HG02973 (cell line): Measurements from ENCODE around the gene AQP7.
"Not testable (repeated sequence)": the region's sequence is repeated elsewhere in the genome, so short reads cannot be mapped to it uniquely, and the experiment has no call there.

Experiments used
- ATAC-seq: cut with Tn5 transposase; IDR thresholded peaks from one replicate; pipeline ENCODE4 v1.9.1; 2021; ENCODE audit warnings: moderate library complexity; ENCODE audit not compliant: unreplicated experiment

The AQP7 gene

DNA sequence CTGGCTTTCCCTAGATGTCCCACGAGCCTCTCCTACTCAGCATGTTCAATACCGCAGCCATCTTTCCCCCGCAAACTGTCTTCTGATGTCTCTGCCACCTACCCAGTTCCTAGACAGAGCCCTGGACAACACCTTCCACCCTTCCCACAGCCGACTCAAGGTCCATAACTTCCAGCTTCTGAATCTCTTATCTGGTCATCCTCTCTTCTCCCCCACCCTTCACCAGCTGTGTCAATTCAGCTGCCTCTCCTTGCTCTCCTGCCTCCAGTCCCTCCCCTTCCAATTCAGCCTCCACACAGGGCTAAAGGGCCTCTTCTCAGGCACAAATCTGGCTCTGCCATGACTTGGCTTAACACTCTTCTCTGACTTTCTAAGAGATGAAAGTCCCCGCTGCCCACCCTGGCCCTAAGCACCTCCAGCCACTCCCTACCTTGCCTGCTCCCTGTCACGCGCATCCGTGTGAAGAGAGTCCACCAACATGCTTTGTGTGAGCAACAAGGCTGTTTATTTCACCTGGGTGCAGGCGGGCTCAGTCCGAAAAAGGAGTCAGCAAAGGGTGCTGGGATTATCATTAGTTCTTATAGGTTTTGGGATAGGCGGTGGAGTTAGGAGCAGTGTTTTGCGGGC lies 25.2 kb downstream of the AQP7 start:
- no peak for ATAC-seq

DNA sequence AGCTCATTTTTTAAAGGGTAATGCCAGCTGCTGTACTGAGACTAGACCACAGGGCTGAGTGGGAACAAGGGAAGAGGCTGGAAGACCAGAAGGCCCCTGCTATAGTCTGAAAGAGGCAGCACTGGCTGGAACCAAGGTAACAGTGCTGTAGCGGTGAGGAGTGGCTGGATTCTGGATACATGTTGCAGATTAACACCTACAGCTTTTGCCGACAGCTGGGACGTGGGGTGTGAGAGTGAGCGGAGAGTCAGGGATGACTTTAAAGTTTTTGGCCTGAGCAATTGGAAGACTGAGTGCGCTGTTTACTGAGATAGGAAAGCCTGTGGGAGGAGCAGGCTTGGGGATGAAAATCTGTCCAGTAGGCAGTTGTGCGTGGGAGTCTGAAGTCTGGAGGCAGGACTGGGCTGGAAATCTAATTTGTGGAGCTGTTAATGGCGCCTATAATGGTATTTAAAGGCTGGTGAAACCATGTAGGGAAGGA lies 26.5 kb downstream of the AQP7 start:
- ATAC-seq = no peak

DNA sequence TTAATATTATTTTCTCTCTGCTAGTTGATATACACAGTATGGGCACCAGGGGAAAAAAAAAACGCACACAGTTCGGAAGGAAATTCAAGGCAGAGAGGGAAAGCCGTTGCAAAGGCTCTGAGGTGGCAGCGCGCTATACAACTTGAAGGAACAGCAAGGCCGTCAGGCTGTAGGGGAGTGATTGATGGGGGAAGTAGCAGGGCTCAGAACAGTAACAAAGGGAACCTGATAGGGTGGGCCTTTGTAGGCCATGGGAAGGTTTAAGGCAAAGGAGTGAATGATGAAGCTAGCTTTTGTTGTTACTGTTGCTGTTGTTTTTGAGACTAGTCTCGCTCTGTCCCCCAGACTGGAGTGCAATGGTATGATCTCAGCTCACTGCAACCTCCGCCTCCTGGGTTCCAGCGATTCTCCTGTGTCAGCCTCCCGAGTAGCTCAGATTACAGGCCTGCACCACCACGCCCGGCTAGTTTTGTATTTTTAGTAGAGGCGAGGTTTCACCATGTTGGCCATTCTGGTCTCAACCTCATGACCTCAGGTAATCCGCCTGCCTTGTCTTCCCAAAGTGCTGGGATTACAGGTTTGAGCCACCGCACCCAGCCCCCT lies 27.0 kb downstream of the AQP7 start:
- ATAC-seq = no peak

DNA sequence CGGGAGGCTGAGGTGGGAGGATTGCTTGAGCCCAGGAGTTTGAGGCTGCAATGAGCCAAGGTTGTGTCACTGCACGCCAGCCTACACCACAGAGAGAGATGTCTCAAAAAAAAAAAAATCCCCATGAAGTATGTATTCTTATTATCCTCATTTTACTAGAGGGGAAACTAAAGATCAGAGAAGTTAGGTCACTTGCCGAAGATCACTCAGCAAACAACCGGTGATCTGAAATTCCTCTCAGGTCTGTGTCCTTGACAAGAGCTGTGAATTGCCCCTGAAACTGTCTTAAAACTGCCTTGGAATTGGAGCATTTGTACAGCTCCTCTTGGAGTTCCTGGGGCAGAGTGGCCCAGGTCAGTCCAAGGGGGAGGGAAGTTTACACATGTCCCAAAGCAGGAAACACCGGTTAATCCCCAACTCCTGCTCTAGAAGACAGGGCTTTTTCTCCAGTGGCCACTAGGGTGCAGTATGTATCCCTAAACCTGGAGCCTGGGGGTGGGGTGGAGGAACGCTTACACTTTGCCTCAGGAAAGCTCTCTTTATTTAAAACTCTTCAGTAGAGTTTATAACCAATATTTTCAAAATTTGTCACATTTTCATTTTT lies 27.6 kb downstream of the AQP7 start:
- ATAC-seq = peak; percentile 52

DNA sequence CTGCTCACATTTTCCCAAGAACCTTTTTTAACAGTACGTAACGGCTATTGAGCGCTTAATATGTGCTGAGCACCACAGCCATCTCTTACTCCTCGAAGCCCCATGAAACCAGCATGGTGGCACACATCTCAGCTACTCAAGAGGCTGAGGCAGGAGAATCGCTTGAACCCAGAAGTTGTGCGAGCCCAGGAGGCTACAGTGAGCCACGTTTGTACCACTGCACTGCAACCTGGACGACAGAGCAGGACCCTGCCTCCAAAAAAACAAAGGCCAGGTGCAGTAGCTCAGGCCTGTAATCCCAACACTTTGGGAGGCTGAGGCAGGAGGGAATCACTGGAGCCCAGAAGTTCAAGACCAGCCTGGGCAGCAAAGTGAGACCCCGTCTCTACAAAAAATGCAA lies 28.2 kb downstream of the AQP7 start:
- no peak for ATAC-seq

DNA sequence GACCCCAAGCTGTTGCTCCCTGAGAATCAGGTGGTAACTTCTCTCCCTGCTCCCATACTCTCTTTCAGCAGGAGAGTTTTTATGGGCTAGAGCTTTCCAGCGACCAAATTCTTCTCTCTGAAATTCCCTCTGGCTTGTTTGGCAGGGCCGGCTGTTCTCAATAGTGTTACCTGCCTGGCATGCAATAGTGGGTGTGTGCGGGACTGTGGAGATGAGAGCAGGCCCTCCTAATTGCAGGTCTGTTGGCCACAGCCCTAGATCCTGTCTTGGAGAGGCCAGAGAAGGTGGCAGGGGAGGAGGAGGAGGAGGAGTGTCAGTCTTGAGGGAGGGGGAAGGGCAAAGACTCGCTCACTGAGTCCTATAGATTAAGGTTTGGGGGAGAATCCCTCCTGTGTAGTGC lies 29.5 kb downstream of the AQP7 start:
- ATAC-seq = no peak

DNA sequence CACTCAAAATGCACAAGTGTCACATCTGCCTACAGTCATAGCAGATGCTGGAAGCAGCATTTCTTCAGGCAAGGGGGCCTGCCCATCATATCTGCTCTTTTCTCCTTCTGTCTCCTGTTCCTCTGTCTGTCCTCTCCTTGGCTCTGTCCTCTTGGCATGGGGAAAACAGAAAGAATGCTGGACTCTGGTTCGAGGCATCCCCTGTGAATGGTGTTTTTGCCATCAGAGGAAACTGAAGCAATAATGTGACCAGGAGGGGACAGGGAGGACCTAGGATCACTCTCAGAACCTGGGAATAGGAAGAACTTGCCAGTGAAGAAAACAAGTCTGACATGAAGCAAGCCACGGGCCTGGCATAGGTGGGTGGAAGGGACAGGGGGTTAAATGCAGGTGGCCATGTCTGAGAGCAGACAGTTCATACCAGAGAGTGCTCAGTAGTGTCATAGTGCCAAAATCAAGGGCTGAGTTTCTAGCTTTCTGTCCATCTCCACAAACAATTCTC lies 35.3 kb downstream of the AQP7 start:
- no peak for ATAC-seq

DNA sequence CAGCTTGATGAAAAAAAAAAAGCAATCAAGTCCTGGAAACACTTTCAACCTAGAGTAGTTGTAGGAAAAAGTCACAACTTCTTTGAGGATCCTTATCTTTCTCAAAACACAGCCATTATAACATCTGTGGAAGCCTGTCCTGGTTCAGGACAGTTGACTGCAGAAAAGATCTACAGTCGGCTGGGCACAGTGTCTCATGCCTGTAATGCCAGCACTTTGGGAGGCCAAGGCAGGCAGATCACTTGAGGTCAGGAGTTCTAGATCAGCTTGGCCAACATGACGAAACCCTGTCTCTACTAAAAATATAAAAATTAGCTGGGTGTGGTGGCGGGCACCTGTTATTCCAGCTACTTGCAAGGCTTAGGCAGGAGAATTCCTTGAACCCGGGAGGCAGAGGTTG lies 37.6 kb downstream of the AQP7 start:
- not testable (repeated sequence) for ATAC-seq

DNA sequence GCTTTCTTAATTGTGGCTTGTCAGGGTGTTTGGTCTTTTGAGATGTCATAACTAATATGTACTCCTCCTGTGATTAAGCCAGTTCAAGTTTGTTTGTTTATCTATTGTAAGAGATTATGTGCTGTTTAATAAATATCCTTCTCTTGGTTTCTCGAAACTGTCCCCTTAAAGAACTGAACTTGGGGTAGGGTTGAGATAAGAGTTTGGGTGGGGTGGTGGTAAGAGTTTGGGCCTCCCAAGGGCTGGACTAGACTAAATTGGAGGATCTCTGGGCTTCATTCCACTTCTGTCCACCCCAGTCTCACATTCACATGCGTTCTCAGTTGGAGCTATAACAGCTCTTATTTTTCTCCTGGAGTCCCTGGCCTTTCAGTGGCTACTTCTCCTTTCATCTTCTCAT lies 38.2 kb downstream of the AQP7 start:
- no peak for ATAC-seq

DNA sequence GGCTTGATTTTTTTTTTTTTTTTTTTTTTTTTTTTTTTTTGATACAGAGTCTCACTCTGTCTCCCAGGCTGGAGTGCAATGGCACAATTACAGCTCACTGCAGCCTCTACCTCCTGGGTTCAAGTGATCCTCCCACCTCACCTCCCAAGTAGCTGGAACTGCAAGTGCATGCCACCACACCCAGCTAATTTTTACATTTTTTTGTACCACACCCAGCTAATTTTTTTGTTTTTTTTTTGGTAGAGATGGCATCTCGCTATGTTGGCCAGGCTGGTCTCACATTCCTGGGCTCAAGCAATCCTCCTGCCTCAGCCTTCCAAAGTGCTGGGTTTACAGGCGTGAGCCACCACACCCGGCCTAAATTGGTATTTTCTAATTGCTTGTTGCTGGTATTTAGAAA lies 43.7 kb downstream of the AQP7 start:
- ATAC-seq = not testable (repeated sequence)

DNA sequence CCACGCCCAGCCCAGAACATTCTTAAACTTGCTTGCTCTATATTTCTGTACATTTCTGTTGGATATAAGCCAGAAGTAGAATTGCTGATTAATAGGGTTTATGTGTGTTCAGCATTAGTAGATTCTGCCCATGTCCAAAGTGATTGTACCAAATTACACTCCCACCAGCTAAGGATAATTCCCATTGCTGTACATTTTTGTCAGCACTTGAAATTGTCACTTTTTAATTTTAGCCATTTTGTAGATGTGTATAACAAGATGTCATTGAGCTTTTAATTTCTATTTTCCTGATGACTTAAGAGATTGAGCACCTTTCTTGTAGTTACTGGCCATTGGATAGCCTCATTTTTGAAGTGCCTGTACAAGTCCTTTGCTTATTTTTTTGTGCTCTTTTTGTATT lies 46.4 kb downstream of the AQP7 start:
- no peak for ATAC-seq

DNA sequence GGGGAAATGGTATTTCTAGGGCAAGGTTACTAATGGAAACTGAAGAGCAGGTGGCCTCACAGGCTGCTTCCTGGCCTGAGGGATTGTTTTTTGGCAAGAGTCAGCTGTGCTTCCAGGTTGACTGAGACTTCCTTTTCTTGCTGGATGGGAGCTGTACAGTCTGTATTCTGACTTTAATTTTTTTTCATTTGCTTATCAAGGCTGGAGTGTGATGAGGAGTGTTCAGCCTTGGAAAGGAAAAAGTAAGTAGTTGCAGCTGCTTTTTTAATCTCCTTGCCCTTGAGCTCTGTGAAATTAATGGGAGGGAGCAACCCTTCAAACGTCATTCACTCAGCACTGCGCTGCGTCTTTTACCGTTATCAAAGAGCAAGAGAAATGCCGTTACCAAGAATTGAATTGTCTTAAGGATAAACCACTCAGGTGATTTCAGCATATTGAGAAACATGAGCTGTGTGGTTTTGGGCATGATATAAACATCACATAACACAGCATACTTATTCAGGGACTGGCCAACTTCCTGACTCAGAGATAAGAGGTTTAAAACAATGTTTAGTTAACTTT lies 47.6 kb downstream of the AQP7 start:
- no peak for ATAC-seq

DNA sequence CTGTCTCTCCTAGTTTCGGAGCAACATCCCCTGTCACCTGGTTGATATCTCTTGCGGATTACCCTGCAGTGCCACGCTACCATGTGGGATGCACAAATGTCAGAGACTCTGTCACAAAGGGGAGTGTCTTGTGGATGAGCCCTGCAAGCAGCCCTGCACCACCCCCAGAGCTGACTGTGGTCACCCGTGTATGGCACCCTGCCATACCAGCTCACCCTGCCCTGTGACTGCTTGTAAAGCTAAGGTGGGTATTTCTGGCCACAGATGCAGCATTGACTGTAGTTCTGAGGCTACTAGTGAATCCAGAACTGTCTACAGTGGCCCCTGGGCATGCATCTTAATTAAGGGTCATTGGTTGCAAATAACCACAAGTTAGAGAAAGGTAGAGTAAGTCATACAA lies 50.8 kb downstream of the AQP7 start:
- ATAC-seq = no peak

DNA sequence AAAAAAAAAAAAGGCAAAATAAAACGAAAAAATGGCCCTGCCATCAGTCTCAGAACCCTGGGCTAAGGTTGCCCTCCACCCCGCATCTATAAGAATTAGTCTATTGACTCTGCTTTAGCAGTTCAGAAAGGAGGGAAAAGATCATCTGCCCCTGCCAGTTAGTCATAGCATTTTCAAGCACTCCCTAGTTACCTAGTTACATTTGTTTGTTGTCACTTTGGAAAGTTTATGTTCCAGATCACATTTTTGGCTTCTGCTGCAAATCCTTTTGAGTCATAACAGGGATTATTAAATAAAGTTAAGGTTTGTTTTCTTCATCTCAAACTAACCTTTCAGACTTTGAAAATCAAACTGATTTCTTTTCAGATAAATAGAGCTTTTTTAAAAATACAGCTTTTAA lies 52.1 kb downstream of the AQP7 start:
- no peak for ATAC-seq

DNA sequence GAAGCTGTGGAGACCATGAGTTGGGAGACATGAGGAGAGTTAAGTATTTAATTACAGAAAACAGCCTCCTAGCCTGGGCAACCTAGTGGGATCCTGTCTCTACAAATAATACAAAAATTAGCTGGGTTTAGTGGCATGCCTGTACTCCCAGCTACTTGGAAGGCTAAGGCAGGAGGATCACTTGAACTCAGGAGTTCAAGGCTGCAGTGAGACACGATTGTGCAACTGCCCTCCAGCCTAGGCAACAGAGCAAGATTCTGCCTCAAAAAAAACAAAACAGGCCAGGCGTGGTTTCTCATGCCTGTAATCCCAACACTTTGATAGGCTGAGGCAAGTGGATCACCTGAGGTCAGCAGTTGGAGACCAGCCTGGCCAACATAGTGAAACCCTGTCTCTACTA lies 52.6 kb downstream of the AQP7 start:
- no peak for ATAC-seq

DNA sequence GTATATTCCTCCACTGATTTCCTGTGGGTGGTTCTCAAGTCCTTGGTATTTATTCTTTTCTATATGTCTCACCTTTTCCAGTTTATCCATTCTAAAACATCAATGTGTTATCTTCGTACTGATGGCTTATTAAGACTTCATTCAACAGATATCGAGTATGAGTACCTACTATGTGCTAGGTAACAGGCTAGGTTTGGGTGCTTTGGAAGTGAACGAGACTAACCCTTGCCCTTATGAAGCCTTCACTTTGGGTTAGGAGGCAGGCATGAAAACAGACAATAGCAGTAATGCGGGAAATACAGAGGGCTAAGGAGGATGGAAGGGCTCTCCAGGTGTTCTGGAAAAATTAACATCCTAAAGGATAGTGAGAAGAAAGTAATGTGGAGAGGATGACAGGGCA lies 53.4 kb downstream of the AQP7 start:
- ATAC-seq = no peak

DNA sequence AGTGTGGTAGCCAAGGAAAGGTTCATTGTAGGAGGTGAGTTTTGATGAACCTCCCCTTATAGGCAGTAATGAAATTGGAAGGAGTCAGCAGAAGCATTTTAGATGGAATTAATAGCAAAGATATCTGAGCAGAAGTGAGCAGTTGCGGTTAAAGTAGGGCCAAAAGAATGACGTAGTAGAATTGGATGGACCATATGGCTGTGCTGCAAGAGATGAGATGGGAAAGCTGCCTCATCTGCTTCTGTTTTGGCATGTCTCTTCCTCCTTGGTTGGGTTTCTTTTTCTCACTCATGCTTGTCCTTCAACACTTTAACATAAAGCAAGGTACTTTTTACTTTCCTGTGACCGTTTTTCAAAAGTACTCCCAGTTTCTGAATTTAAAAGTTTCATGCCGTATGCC lies 55.8 kb downstream of the AQP7 start:
- ATAC-seq = no peak

DNA sequence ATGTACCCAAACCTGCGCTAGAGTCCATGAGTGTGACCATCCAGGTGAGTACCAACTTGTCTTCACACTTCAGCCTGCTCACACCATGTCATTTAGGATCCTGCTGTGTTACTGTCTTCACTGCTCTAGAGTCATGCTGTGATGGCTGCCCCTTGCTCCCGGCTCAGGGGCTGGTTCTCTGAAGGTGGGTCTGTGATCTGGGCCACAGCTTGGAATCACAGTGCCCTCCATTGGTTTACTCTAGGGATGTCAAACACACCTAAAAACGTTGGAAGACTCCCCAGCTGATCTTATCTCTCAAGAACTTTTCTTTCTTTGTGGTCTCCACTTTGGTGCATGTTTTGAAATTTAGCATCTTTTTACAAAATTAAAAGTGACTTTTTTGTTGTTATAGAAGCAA lies 58.2 kb downstream of the AQP7 start:
- no peak for ATAC-seq

DNA sequence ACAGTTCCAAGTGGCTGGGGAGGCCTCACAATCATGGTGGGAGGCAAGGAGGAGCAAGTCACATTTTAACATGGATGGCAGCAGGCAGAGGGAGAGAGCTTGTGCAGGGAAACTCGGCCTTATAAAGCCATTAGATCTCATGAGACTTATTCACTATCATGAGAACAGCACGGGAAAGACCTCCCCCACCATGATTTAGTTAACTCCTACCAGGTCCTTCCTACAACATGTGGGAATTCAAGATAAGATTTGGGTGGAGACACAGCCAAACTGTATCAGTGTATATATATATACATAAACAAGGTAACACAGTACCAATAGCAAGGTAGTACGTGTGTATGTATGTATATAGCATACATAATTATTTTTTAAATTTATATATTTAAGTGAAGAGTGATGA lies 61.2 kb downstream of the AQP7 start:
- ATAC-seq = no peak

DNA sequence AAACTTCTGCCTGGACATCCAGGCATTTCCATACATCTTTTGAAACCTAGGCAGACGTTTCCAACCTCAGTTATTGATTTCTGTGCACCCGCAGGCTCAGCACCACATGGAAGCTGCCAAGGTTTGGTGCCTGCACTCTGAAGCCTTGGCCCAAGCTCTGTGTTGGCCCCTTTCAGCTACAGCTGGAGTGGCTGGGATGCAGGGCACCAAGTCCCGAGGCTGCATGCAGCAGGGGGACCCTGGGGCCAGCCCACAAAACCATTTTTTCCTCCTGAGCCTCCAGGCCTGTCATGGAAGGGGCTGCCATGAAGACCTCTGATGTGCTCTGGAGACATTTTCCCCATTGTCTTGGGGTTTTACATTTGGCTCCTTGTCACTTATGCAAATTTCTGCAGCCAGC lies 62.2 kb downstream of the AQP7 start:
- ATAC-seq = no peak
